Fibroblast of the aortic adventitia (primary cell): ENCODE measurements around the gene ABCB10. TPM values are rescaled to one million over a fixed set of nuclear protein-coding genes. Genes with fewer than 3 reads are reported as not detected.
"Not testable (repeated sequence)": the region's sequence is repeated elsewhere in the genome, so short reads cannot be mapped to it uniquely, and the experiment has no call there.

ENCODE experiments used
- DNase-seq: peaks from one replicate; pipeline ENCODE4 v3.0.0-alpha.2; 2010; ENCODE audit warnings: low read depth
- H3K4me3 ChIP-seq: 2 replicates; pipeline ENCODE4 v1.5.1; 2011; ENCODE audit warnings: low read depth, mild to moderate bottlenecking, control low read depth, low read length, moderate library complexity
- CTCF ChIP-seq: IDR thresholded peaks from 2 replicates; pipeline ENCODE4 v1.5.1; 2011; ENCODE audit warnings: mild to moderate bottlenecking, low read length, control low read depth, inconsistent platforms; ENCODE audit not compliant: insufficient read depth
- total RNA-seq: library from RNA; depleted of rRNA; stranded (reverse); fragments of >200 nt; gene quantifications from 2 replicates; pipeline ENCODE4 v1.2.3, GENCODE V29; 2012; ENCODE audit warnings: low replicate concordance

ABCB10 gene
- total RNA-seq, 1 donor = 16.8 TPM

- DNase-seq = no peak
- H3K4me3 ChIP-seq = no peak overlapping the region
- no peak for TF ChIP-seq CTCF
Observed at GRCh38 chr1:229570891-229571516, 12.5 kb upstream of the ABCB10 start.

GRCh38 chr1:229570305-229570704 lies 11.8 kb upstream of the ABCB10 start:
- no peak for TF ChIP-seq CTCF
- H3K4me3 ChIP-seq = no peak overlapping the region
- DNase-seq = no peak

GRCh38 chr1:229567109-229567868 lies 8.8 kb upstream of the ABCB10 start:
- no peak for DNase-seq
- no peak overlapping the region for H3K4me3 ChIP-seq
- no peak for TF ChIP-seq CTCF

GRCh38 chr1:229563701-229564100 lies 5.2 kb upstream of the ABCB10 start:
- no peak for DNase-seq
- no peak overlapping the region for H3K4me3 ChIP-seq
- no peak for TF ChIP-seq CTCF

GRCh38 chr1:229563241-229563640 lies 4.7 kb upstream of the ABCB10 start:
- DNase-seq = no peak
- TF ChIP-seq CTCF = no peak
- H3K4me3 ChIP-seq = no peak overlapping the region

- no peak overlapping the region for H3K4me3 ChIP-seq
- no peak for TF ChIP-seq CTCF
- DNase-seq = no peak
Observed at GRCh38 chr1:229562686-229563085, 4.2 kb upstream of the ABCB10 start.

- TF ChIP-seq CTCF = no peak
- DNase-seq = no peak
- no peak overlapping the region for H3K4me3 ChIP-seq
Observed at GRCh38 chr1:229561141-229561540, 2.6 kb upstream of the ABCB10 start.

- DNase-seq, H3K4me3 ChIP-seq: not testable (repeated sequence)
Observed at GRCh38 chr1:229560124-229560523, 1.6 kb upstream of the ABCB10 start.

GRCh38 chr1:229559336-229559801 lies 862 bp upstream of the ABCB10 start:
- DNase-seq = not testable (repeated sequence)
- peak overlapping the region; percentile 86 for H3K4me3 ChIP-seq
